HUES48 (cell line): ENCODE results near the gene UNC93A.
"Not testable (repeated sequence)": the region's sequence is repeated elsewhere in the genome, so short reads cannot be mapped to it uniquely, and the experiment has no call there.

Source experiments
- H3K27ac ChIP-seq: one replicate; pipeline ENCODE4 v1.7.0; 2013; ENCODE audit warnings: low read depth, low read length, inconsistent platforms
- H3K27me3 ChIP-seq: 2 replicates; pipeline ENCODE4 v1.6.1; 2013; ENCODE audit warnings: mild to moderate bottlenecking, low read length; ENCODE audit not compliant: control insufficient read depth, insufficient read depth
- H3K36me3 ChIP-seq: 2 replicates; pipeline ENCODE4 v1.6.1; 2013; ENCODE audit warnings: low read length; ENCODE audit not compliant: control insufficient read depth, insufficient read depth
- H3K4me1 ChIP-seq: 2 replicates; pipeline ENCODE4 v1.6.1; 2013; ENCODE audit warnings: mild to moderate bottlenecking, low read length; ENCODE audit not compliant: control insufficient read depth, insufficient read depth
- H3K4me3 ChIP-seq: 2 replicates; pipeline ENCODE4 v1.5.1; 2013; ENCODE audit warnings: mild to moderate bottlenecking, low read depth, low read length
- H3K9ac ChIP-seq: 2 replicates; pipeline ENCODE4 v1.6.1; 2013; ENCODE audit warnings: mild to moderate bottlenecking, low read depth, low read length, moderate library complexity
- H3K9me3 ChIP-seq: 2 replicates; pipeline ENCODE4 v1.6.1; 2013; ENCODE audit warnings: low read length; ENCODE audit not compliant: control insufficient read depth, insufficient read depth

Gene UNC93A

DNA sequence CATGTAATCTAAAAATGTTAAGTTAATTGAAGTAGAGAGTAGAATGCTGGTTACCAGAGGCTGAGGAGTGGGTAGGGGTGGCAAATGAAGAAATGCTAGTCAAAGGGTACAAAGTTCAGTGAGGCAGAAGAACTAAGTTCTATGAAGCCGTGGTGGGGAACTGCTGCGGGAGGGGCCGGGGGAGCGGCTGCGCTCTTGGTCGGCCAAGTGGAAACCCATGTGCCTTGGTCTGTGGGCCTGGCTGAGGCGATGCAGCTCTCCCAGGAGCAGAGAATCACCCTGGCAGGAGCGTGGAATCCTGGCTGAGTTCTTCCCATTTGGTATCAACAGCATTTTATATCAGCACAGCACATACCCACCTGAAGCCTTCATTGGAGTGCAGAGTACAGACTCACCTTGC lies 56.1 kb downstream of the UNC93A start:
- peaks cover 4% of the 10 kb centered on the region; the same call in 1 of the 2 replicates for H3K4me1 ChIP-seq
- no peak overlapping the region for H3K9ac ChIP-seq
- H3K36me3 ChIP-seq, result no peaks in the 10 kb centered on the region
- H3K27me3 ChIP-seq, result peaks cover 22% of the 10 kb centered on the region
- no peak overlapping the region for H3K27ac ChIP-seq
- peaks cover under 1% of the 10 kb centered on the region; the same call in 1 of the 2 replicates for H3K9me3 ChIP-seq
- H3K4me3 ChIP-seq, result no peak overlapping the region

DNA sequence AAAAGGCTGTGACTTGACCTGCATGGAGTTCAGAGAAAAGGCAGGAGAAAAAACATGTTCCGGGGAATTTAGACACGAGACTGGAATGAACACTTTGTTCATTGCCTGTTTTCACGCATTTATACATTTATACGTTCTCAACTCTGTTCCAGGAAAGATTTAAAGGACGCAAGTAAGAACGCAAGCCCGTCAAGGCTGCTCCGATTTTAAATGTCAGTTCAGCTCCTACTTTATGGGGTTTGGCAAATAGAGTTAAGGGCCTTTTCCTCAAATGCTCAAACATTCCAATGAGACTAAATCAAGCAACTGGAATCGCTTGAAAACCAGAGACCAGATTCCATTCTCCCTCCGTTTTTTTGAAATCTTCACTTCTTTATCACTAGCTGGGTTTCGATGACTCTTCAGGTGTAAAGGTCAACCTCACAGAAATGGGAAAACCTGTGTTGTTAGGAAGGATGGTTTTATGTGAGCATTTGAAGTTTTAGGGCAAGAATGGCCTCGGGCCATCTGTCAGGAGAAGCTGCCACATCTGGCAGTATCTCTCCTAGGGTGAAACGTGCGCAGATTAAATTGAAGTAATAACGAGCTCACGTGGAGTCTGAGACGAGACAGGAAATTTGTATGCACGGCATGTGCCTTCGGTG lies 58.6 kb downstream of the UNC93A start:
- Histone ChIP-seq H3K9ac (no peak overlapping the region), H3K27me3 (peaks cover 22% of the 10 kb centered on the region)

DNA sequence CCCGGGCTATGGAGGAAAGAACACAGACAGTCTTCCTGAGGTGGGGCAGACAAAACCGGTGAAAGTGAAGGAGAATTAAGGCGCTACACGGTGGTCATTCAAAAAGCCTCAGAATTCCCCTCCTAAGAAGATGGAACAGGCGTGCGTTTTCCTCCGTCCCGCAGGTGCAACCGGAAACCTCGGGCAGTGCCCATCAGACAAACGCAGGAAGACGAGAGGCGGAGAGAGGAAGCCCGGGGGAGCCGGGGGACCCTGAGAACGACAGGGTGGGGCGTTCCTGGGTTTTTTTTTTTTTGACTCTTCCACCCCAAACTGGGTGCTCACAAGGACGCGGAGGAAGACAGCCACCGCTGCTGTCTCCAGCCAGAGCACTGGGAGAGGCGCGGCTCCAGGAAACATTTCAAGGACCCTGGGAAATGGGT lies 59.2 kb downstream of the UNC93A start:
- no peak overlapping the region for H3K27ac ChIP-seq
- 0 out of 2 replicates have a peak, but pooled peaks cover 2% of the 10 kb centered on the region for H3K4me1 ChIP-seq
- peaks cover 22% of the 10 kb centered on the region for H3K27me3 ChIP-seq
- H3K9ac ChIP-seq, result no peak overlapping the region
- H3K36me3 ChIP-seq, result no peaks in the 10 kb centered on the region
- H3K9me3 ChIP-seq, result peaks cover 7% of the 10 kb centered on the region; the same call in 1 of the 2 replicates
- H3K4me3 ChIP-seq, result peak overlapping the region; percentile 51

More for the DNA sequence above, 58.6 kb downstream of the UNC93A start:
- Histone ChIP-seq H3K4me3 (no peak overlapping the region), H3K4me1 (0 out of 2 replicates have a peak, but pooled peaks cover 2% of the 10 kb centered on the region), H3K27ac (no peak overlapping the region), H3K36me3 (no peaks in the 10 kb centered on the region), H3K9me3 (peaks cover 7% of the 10 kb centered on the region; the same call in 1 of the 2 replicates)

DNA sequence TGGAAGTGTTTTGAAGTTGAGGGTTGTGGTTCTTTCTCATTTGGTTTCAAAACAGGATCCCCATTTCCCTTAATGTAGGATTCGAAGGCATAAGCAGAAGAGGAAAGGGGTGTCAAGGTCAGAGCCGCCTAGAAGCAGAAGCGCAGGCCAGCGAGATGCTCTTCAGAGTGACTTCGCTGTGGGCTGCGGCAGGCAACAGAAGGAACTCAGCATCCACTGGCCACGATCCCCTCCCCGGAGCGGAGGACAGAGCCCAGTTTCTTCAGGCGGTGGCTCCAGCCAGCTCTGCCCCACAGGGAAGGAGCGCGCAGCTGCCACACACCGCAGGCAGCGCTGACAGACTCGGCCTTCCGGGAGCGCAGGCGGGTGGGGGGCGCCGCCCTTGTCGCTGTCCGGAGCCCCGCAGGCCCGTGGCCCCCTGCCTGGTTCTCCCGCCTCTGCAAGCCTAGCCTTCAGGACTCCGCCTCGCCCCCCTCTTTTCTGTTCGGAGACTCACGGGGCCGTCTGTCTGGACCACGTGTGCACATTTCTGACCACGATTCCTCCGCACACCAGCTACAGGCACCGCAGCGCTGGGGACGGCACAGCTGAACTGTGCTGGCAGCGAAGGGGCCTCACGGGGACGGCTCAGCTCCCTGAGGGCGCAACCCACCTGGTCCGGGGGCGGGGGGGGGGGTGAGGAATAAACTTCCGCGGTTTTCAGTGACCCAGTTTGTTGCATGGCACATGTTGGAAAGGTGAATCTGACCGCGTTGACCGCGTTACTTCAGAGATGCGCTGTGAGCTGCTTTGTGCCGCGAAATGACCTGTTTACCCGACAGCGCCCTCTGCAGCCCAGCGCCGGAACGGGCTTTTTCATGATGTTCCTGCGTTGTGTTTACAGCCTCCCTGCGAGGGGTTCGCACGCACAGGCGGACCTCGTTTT lies 59.9 kb downstream of the UNC93A start:
- Histone ChIP-seq H3K9ac (0 out of 2 replicates have a peak overlapping the region, but pooled peaks have one; percentile 21), H3K4me3 (peak overlapping the region; percentile 51), H3K27me3 (peaks cover 22% of the 10 kb centered on the region)

DNA sequence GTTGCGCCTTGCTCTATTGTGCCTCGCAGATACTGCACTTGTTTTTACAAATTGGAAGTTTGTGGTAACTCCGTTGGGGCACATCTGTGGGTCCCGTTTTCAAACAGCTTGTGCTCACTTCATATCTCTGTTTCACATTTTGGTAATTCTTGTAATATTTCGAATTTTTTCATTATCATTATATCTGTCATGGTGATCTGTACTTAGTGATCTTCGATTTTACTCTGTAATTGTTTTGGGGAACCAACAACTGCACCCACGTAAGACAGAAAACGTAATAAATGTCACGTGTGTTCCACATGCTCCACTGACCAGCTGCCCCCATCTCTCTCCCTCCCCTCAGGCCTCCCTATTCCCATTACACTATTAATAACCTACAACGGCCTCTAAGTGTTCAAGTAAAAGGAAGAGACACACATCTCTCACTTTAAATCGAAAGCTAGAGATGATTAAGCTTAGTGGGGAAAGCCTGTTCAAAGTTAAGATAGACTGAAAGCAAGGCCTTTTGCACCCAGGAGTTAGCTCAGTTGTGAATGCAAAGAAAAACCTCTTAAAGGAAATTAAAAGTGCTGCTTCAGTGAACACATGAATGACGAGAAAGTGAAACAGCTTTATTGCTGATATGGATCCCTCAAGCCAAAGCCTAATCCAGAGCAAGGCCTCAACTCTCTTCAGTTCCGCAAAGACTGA lies 60.7 kb downstream of the UNC93A start:
- Histone ChIP-seq H3K4me1 (peaks cover 6% of the 10 kb centered on the region; the same call in 1 of the 2 replicates), H3K27me3 (peaks cover 22% of the 10 kb centered on the region), H3K4me3 (no peak overlapping the region), H3K9ac (no peak overlapping the region), H3K36me3 (no peaks in the 10 kb centered on the region), H3K9me3 (peaks cover 7% of the 10 kb centered on the region; the same call in 1 of the 2 replicates), H3K27ac (no peak overlapping the region)

More for the DNA sequence above, 59.9 kb downstream of the UNC93A start:
- 0 out of 2 replicates have a peak, but pooled peaks cover 2% of the 10 kb centered on the region for H3K4me1 ChIP-seq
- H3K27ac ChIP-seq, result peak overlapping the region; percentile 22
- no peaks in the 10 kb centered on the region for H3K36me3 ChIP-seq
- peaks cover 7% of the 10 kb centered on the region; the same call in 1 of the 2 replicates for H3K9me3 ChIP-seq

DNA sequence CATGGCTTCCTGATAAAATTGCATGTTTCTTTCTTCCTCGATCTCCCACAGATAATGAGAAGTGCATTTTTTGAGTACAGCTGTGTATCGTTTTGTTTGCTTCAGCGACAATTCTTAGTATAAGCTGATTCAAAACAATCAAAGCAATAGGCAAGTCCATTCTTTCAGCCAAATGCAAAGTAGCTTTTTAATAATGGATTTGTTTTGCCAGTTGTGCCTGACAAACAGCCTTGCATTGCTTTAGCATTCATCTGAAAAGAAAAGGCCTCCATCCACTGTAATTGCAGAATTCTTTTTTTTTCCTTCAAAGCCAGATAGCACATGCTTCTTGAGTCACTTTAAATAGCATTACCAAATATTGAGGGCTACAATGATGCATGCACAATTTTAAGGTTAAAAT lies 65.8 kb downstream of the UNC93A start:
- Histone ChIP-seq H3K36me3 (no peaks in the 10 kb centered on the region), H3K9me3 (peaks cover 7% of the 10 kb centered on the region; the same call in 1 of the 2 replicates), H3K27me3 (no peaks in the 10 kb centered on the region; the same call in 1 of the 2 replicates), H3K27ac (no peak overlapping the region), H3K4me1 (peaks cover 8% of the 10 kb centered on the region; the same call in 1 of the 2 replicates), H3K4me3 (no peak overlapping the region), H3K9ac (no peak overlapping the region)

DNA sequence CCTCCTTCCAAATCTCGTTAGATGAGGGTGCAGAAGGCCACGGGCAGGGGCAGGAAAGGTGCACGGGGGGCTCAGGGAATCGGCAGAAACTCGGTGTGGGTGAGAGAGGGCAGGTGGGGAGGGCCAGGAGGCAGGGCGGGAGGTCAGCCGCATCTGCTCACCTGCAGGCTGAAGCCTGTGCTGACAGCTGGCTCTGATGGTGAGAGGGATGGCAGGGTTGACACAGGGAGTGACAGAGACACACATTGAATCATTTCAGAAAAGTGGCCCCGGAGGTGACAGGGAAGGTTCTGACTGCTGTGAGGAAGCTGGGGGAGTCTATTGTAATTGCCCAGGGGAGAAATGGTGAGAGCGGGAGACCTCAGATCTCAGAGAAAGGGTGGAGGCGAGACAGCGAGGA lies 67.3 kb downstream of the UNC93A start:
- not testable (repeated sequence) for H3K4me1 ChIP-seq, H3K9me3 ChIP-seq, H3K9ac ChIP-seq, H3K4me3 ChIP-seq, H3K27me3 ChIP-seq, H3K36me3 ChIP-seq, H3K27ac ChIP-seq

DNA sequence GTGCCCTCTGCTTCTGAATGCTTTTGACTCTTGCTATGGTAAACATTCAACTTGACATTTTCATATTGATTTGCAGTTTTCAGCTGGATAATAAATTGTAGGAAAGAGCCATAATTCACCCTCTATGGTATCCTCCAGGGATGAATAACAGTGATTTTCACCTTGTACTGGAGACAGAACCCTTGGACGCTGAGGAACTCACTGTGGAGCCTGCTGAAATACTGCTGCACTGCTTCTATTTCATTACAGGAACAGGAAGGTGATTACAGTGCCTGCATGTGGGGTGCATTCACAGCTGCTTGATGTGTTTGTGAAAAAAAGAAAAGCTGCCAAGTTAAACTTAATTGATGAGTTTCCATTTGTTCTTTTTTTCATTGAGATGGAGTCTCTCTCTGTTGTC lies 70.1 kb downstream of the UNC93A start:
- H3K27ac ChIP-seq, H3K4me1 ChIP-seq, H3K27me3 ChIP-seq, H3K36me3 ChIP-seq, H3K9ac ChIP-seq, H3K4me3 ChIP-seq, H3K9me3 ChIP-seq: not testable (repeated sequence)
